Ovary (tissue), 9 donors: Measurements from ENCODE around the gene STRADB. TPM values are rescaled to one million over a fixed set of nuclear protein-coding genes. Genes with fewer than 3 reads are reported as not detected.

Experiments
- DNase-seq, 5 donors: peaks; one replicate each; pipeline ENCODE4 v3.0.0-alpha.2; 2019 to 2020
- H3K27ac ChIP-seq, 2 donors: fragments of 200-600 bp; one replicate each; pipeline versions ENCODE4 v1.5.1 to v1.8.0; 2019 to 2022
- H3K27me3 ChIP-seq: fragments of 200-600 bp; one replicate; pipeline ENCODE4 v1.8.0; 2022
- H3K36me3 ChIP-seq: fragments of 200-600 bp; sonication (generic); one replicate; pipeline ENCODE4 v1.5.1; 2019
- H3K4me1 ChIP-seq: one replicate; pipeline ENCODE4 v1.8.1; 2013; ENCODE audit warnings: mild to moderate bottlenecking, moderate library complexity; ENCODE audit not compliant: insufficient read depth
- H3K4me3 ChIP-seq: fragments of 200-600 bp; sonication (generic); one replicate; pipeline ENCODE4 v1.5.1; 2017
- H3K9me3 ChIP-seq, 2 donors: fragments of 200-600 bp in 1 of 2; sonication (generic) in 1 of 2; one replicate each; pipeline versions ENCODE4 v1.5.1 to v1.8.1; 2013 to 2019; ENCODE audit warnings: mild to moderate bottlenecking in 1 of 2, moderate library complexity in 1 of 2
- CTCF ChIP-seq, 3 donors: fragments of 450-650 bp in 2 of 3; fragments of 200-600 bp in 1 of 3; IDR thresholded peaks; one replicate each; pipeline versions ENCODE4 v1.5.1 to v1.8.0; 2016 to 2022; ENCODE audit warnings: antibody characterized with exemption in 3 of 3, mild to moderate bottlenecking in 1 of 3
- EP300 ChIP-seq: sonication (generic); formaldehyde crosslinking; IDR thresholded peaks from one replicate; pipeline ENCODE4 v1.6.1; 2017; ENCODE audit warnings: antibody characterized with exemption
- POLR2A ChIP-seq: fragments of 450-650 bp; IDR thresholded peaks from one replicate; pipeline ENCODE4 v1.6.1; 2017; ENCODE audit warnings: antibody characterized with exemption, mild to moderate bottlenecking, moderate library complexity
- WGBS, 3 donors: extraction: QIAGEN DNeasy Blood & Tissue Kit in 1 of 3; methylation state at CpG; one replicate each; pipeline versions ENCODE4 v1.1.5 to v1.1.7; 2013 to 2017; 5-methylcytosine and 5-hydroxymethylcytosine counted together
- intact Hi-C, 4 donors: fragments of 100-400 bp; cut with DNase I; formaldehyde crosslinking; loops; one replicate each; pipeline versions ENCODE4 v1.11.0 to v1.15.1; 2022 to 2023
- polyA plus RNA-seq, 2 donors: library from polyadenylated mRNA; stranded (reverse); fragments of 200-250 nt in 1 of 2; fragments of 350-450 nt in 1 of 2; fragmentation: Illumina TruSeq in 1 of 2; extraction: RNeasy Lipid Tissue Mini Kit (QIAGEN cat#74804) in 1 of 2; gene quantifications; one replicate each; pipeline ENCODE4 v1.2.3, GENCODE V29; 2013 to 2014
- small RNA-seq: library from RNA; depleted of rRNA; stranded (forward); fragments of <200 nt; gene quantifications from one replicate; pipeline ENCODE3, GENCODE V24; 2016
- total RNA-seq, 7 donors: library from RNA; depleted of rRNA in 2 of 7; stranded (reverse); fragments of >200 nt in 2 of 7; fragmentation: NEBNext Ultra II Directional in 3 of 7; extraction: Animal tissue kit (Norgen Biotek cat#: 25700) in 3 of 7; gene quantifications; one replicate each; pipeline versions ENCODE4 v1.1.0 to v1.2.4, GENCODE V29; 2016 to 2023
- donor health status: DM: no; HTN: no; CAD: no; lungs with moderate emphysema.
- donor health status: DM: no; HTN: no; CAD: no.
- donor health status: Bipolar disorder and iron deficiency.
- donor health status: DM: yes; HTN: yes; CAD: no.
- donor health status: DM: no; HTN: no; CAD: no.
- donor health status: DM: yes; HTN: yes; CAD: no.

Gene STRADB
- total and polyA plus RNA-seq, 9 donors, result 11.7 to 33.3 (median 16.5) TPM

- 93 to 97% (median 97%) methylated on average over 2 of the region's 2 CpGs for WGBS, 3 donors
- Histone ChIP-seq H3K27me3 (no peaks in the 10 kb centered on the region), H3K9me3 (peaks cover 0 to 6% of the 10 kb centered on the region in 2 donors), H3K27ac (no peak overlapping the region), H3K36me3 (no peaks in the 10 kb centered on the region), H3K4me1 (no peaks in the 10 kb centered on the region), H3K4me3 (no peak overlapping the region)
- intact Hi-C loops, result no loop called here
- no peak for DNase-seq
- TF ChIP-seq CTCF (IDR thresholded peaks at IDR 0.05) (no peak), EP300 (no peak), POLR2A (no peak)
Observed at GRCh38 chr2:201520201-201520600, 68.7 kb downstream of the STRADB start.

GRCh38 chr2:201522965-201523364 is 71.4 kb downstream of the STRADB start:
- H3K36me3 ChIP-seq, result no peaks in the 10 kb centered on the region
- TF ChIP-seq POLR2A (no peak), EP300 (no peak), CTCF (IDR thresholded peaks at IDR 0.05) (no peak)
- DNase-seq, result no peak
- no peaks in the 10 kb centered on the region for H3K27me3 ChIP-seq
- no peak overlapping the region for H3K4me3 ChIP-seq
- H3K4me1 ChIP-seq, result no peaks in the 10 kb centered on the region
- intact Hi-C loops, result no loop called here
- H3K9me3 ChIP-seq, result peaks cover 0 to 6% of the 10 kb centered on the region in 2 donors
- 92 to 94% (median 94%) methylated on average over 5 of the region's 5 CpGs for WGBS, 3 donors
- no peak overlapping the region for H3K27ac ChIP-seq

GRCh38 chr2:201523506-201523905 is 72.0 kb downstream of the STRADB start:
- H3K27me3 ChIP-seq, result no peaks in the 10 kb centered on the region
- WGBS, 3 donors, result 0 to 49% (median 3%) methylated on average over 1 of the region's 1 CpG
- DNase-seq, result no peak
- H3K4me1 ChIP-seq, result no peaks in the 10 kb centered on the region
- no peak for TF ChIP-seq POLR2A
- no peak for TF ChIP-seq EP300
- TF ChIP-seq CTCF (IDR thresholded peaks at IDR 0.05), result no peak
- peaks cover 0 to 6% of the 10 kb centered on the region in 2 donors for H3K9me3 ChIP-seq
- no peak overlapping the region for H3K4me3 ChIP-seq
- no peaks in the 10 kb centered on the region for H3K36me3 ChIP-seq
- no peak overlapping the region for H3K27ac ChIP-seq
- intact Hi-C loops, result no loop called here

Small RNA genes within 50 kb of the gene (small RNA-seq; reads per million reads assigned to genes)
- not detected for gene RF00019

Other genes with a start within 250 kb of the STRADB start
- gene CASP8, start 191.2 kb upstream of the STRADB start, total RNA-seq, result 10 to 100 TPM in 5 of 7 donors, 1 to 10 TPM in 2; 8.4 to 17.0 (median 12.6) TPM
- 10 to 100 TPM in 1 of 2 donors, 1 to 10 TPM in 1; 6.7 to 20.2 TPM for gene CASP8, start 191.2 kb upstream of the STRADB start, polyA plus RNA-seq
- gene FLACC1, start 94.4 kb upstream of the STRADB start, total RNA-seq, result 1 to 10 TPM in 3 of 7 donors, under 1 TPM in 3, not detected in 1; 0.37 to 4.4 (median 1.3) TPM
- gene FLACC1, start 94.4 kb upstream of the STRADB start, polyA plus RNA-seq, result under 1 TPM; 0.30 to 0.78 TPM
- gene TRAK2, start 282 bp upstream of the STRADB start, total RNA-seq, result 10 to 100 TPM; 14.3 to 33.7 (median 20.2) TPM
- gene TRAK2, start 282 bp upstream of the STRADB start, polyA plus RNA-seq, result 10 to 100 TPM in 1 of 2 donors, 1 to 10 TPM in 1; 8.3 to 25.7 TPM
- 10 to 100 TPM; 12.8 to 28.5 (median 24.8) TPM for gene TMEM237, start 191.8 kb downstream of the STRADB start, total RNA-seq
- gene TMEM237, start 191.8 kb downstream of the STRADB start, polyA plus RNA-seq, result 10 to 100 TPM; 13.3 to 27.7 TPM
- under 1 TPM in 3 of 7 donors, not detected in 4; 0.10 to 0.36 (median 0.35) TPM for gene MPP4, start 246.9 kb downstream of the STRADB start, total RNA-seq
- under 1 TPM in 1 of 2 donors, not detected in 1; 0.04 TPM for gene MPP4, start 246.9 kb downstream of the STRADB start, polyA plus RNA-seq